SK-N-SH (cell line): ENCODE data around the gene ATP2C1. TPM values are rescaled to one million over a fixed set of nuclear protein-coding genes. Genes with fewer than 3 reads are reported as not detected.
A peak's percentile ranks its signal among the peaks of the same experiment; 100 is the strongest.

Experiments used
- CTCF ChIA-PET: fragments of 300-600, 350-600 bp; formaldehyde crosslinking; extraction: SDS; loops from one replicate; lab custom pipeline; 2021; lab: Yijun Ruan, JAX
- POLR2A ChIA-PET: fragments of 350-600 bp; sonication (Branson Sonifier 250); formaldehyde crosslinking; extraction: SDS; loops from one replicate; lab custom pipeline; 2020; ENCODE audit warnings: antibody characterized with exemption, inconsistent platforms; lab: Yijun Ruan, JAX
- DNase-seq: peaks from one replicate; pipeline ENCODE4 v3.0.0; 2012
- H2AFZ ChIP-seq: fragments of 200-600 bp; sonication (generic); 2 replicates; pipeline ENCODE4 v1.8.1; 2016; ENCODE audit warnings: antibody characterized with exemption, mild to moderate bottlenecking, low read depth
- H3F3A ChIP-seq: fragments of 200-600 bp; sonication (generic); replicated peaks from 2 replicates; pipeline ENCODE3; 2016; ENCODE audit warnings: antibody characterized with exemption, mild to moderate bottlenecking; ENCODE audit not compliant: insufficient read depth
- H3K27ac ChIP-seq, 2 experiments: fragments of 200-500 bp in 1 of 2; fragments of 200-600 bp in 1 of 2; sonication (Bioruptor generic) in 1 of 2; sonication (generic), shearing (Covaris generic) in 1 of 2; 2 replicates each; pipeline versions ENCODE4 v1.5.1 to v1.6.1; 2014 to 2016; ENCODE audit warnings: low read depth in 2 of 2, inconsistent platforms in 1 of 2, low read length in 1 of 2, mild to moderate bottlenecking in 1 of 2, mixed read lengths in 1 of 2
- H3K27me3 ChIP-seq: fragments of 200-600 bp; sonication (generic), shearing (Covaris generic); 2 replicates; pipeline ENCODE4 v1.6.1; 2016; ENCODE audit warnings: mixed run types; ENCODE audit not compliant: insufficient read depth
- H3K36me3 ChIP-seq, 2 experiments: fragments of 200-500 bp in 1 of 2; fragments of 200-600 bp in 1 of 2; sonication (Bioruptor generic) in 1 of 2; sonication (generic) in 1 of 2; replicated peaks in 1 of 2; 2 replicates each; pipeline versions ENCODE3 to v1.5.1; 2014 to 2016; ENCODE audit warnings: low read length in 1 of 2, mild to moderate bottlenecking in 1 of 2; ENCODE audit not compliant: insufficient read depth in 2 of 2, control insufficient read depth in 1 of 2
- H3K4me1 ChIP-seq, 2 experiments: fragments of 200-500 bp in 1 of 2; fragments of 200-600 bp in 1 of 2; sonication (Bioruptor generic) in 1 of 2; sonication (generic), shearing (Covaris generic) in 1 of 2; 2 replicates each; pipeline versions ENCODE4 v1.5.1 to v1.6.1; 2014 to 2016; ENCODE audit warnings: low read depth in 1 of 2, low read length in 1 of 2, mixed run types in 1 of 2; ENCODE audit not compliant: insufficient read depth in 2 of 2, control insufficient read depth in 1 of 2
- H3K4me2 ChIP-seq: fragments of 200-600 bp; sonication (generic), shearing (Covaris generic); 2 replicates; pipeline ENCODE4 v1.6.1; 2017; ENCODE audit warnings: mixed run types
- H3K4me3 ChIP-seq, 2 experiments: fragments of 200-500 bp in 1 of 2; fragments of 200-600 bp in 1 of 2; sonication (Bioruptor generic) in 1 of 2; sonication (generic), shearing (Covaris generic) in 1 of 2; 2 replicates each; pipeline versions ENCODE4 v1.5.1 to v1.8.1; 2014 to 2016; ENCODE audit warnings: low read depth in 2 of 2, inconsistent platforms in 1 of 2, low read length in 1 of 2, mild to moderate bottlenecking in 1 of 2, mixed read lengths in 1 of 2, moderate library complexity in 1 of 2
- H3K79me2 ChIP-seq: fragments of 200-600 bp; sonication (generic); 2 replicates; pipeline ENCODE4 v1.8.1; 2017; ENCODE audit warnings: mild to moderate bottlenecking; ENCODE audit not compliant: insufficient read depth
- H3K9ac ChIP-seq: fragments of 200-600 bp; sonication (generic); 2 replicates; pipeline ENCODE4 v1.6.1; 2017; ENCODE audit warnings: mixed run types
- H3K9me2 ChIP-seq: fragments of 200-600 bp; sonication (generic); 2 replicates; pipeline ENCODE4 v1.6.1; 2017; ENCODE audit warnings: mixed run types
- H3K9me3 ChIP-seq: fragments of 200-600 bp; sonication (generic); 2 replicates; pipeline ENCODE4 v1.6.1; 2017; ENCODE audit warnings: mixed run types, mild to moderate bottlenecking, moderate library complexity
- H4K20me1 ChIP-seq: fragments of 200-600 bp; sonication (generic); 2 replicates; pipeline ENCODE4 v1.6.1; 2017; ENCODE audit warnings: mild to moderate bottlenecking, mixed run types; ENCODE audit not compliant: insufficient read depth
- EP300 ChIP-seq, 2 experiments: IDR thresholded peaks; 2 replicates each; pipeline versions ENCODE4 v1.4.0 to v1.6.1; 2012; ENCODE audit warnings: borderline replicate concordance in 1 of 2, low read depth in 1 of 2, low read length in 1 of 2
- EZH2phosphoT487 ChIP-seq: fragments of 200-600 bp; sonication (generic); IDR thresholded peaks from 2 replicates; pipeline ENCODE4 v1.6.1; 2017; ENCODE audit warnings: low read depth, mixed run types, mild to moderate bottlenecking, antibody characterized with exemption, moderate library complexity, borderline replicate concordance
- FOSL2 ChIP-seq: IDR thresholded peaks from 2 replicates; pipeline ENCODE4 v1.4.0; 2012; ENCODE audit warnings: low read depth, mild to moderate bottlenecking, moderate library complexity, borderline replicate concordance
- FOXM1 ChIP-seq: IDR thresholded peaks from 2 replicates; pipeline ENCODE4 v1.4.0; 2012; ENCODE audit warnings: low read depth, mild to moderate bottlenecking
- GATA2 ChIP-seq: sonication (generic); formaldehyde crosslinking; IDR thresholded peaks from 2 replicates; pipeline ENCODE4 v1.5.0; 2020; ENCODE audit warnings: mild to moderate bottlenecking, missing genetic modification reagents
- MEF2A ChIP-seq: IDR thresholded peaks from 2 replicates; pipeline ENCODE4 v1.4.0; 2012; ENCODE audit warnings: low read depth, borderline replicate concordance
- NFIC ChIP-seq: IDR thresholded peaks from 2 replicates; pipeline ENCODE4 v1.4.0; 2012; ENCODE audit warnings: borderline replicate concordance
- POLR2AphosphoS5 ChIP-seq: IDR thresholded peaks from 2 replicates; pipeline ENCODE4 v1.6.1; 2012; ENCODE audit warnings: low read depth, low read length
- RCOR1 ChIP-seq: fragments of 150-350 bp; IDR thresholded peaks from 2 replicates; pipeline ENCODE4 v1.6.1; 2017; ENCODE audit warnings: antibody characterized with exemption, low read length
- RXRA ChIP-seq: IDR thresholded peaks from 2 replicates; pipeline ENCODE4 v1.4.0; 2012; ENCODE audit warnings: low read depth, mild to moderate bottlenecking, borderline replicate concordance
- SIN3A ChIP-seq: IDR thresholded peaks from 2 replicates; pipeline ENCODE4 v1.6.1; 2012; ENCODE audit warnings: low read depth, mild to moderate bottlenecking, low read length, moderate library complexity, borderline replicate concordance
- TAF1 ChIP-seq: IDR thresholded peaks from 2 replicates; pipeline ENCODE4 v1.6.1; 2012; ENCODE audit warnings: low read depth, mild to moderate bottlenecking, low read length, moderate library complexity, borderline replicate concordance
- TEAD4 ChIP-seq: IDR thresholded peaks from 2 replicates; pipeline ENCODE4 v1.4.0; 2012; ENCODE audit warnings: mild to moderate bottlenecking, borderline replicate concordance; ENCODE audit not compliant: insufficient read depth
- YY1 ChIP-seq: IDR thresholded peaks from 2 replicates; pipeline ENCODE4 v1.4.0; 2012; ENCODE audit warnings: low read depth, mild to moderate bottlenecking
- WGBS: methylation state at CpG from one replicate; pipeline ENCODE4 v1.1.6; 2017; ENCODE audit warnings: low lambda C conversion rate; 5-methylcytosine and 5-hydroxymethylcytosine counted together
- polyA plus RNA-seq, 3 experiments: library from polyadenylated mRNA; depleted of rRNA; stranded (reverse); fragments of >200 nt; gene quantifications; 2 replicates each; pipeline ENCODE4 v1.2.3, GENCODE V29; 2012
- TF ChIP-seq, protein P1 (sequence below): fragments of 150-350 bp; IDR thresholded peaks from 2 replicates; pipeline ENCODE4 v1.6.1; 2017; ENCODE audit warnings: antibody characterized with exemption, low read length, low read depth, borderline replicate concordance
- TF ChIP-seq, protein P2 (sequence below): fragments of 200-600 bp; sonication (generic); IDR thresholded peaks from 2 replicates; pipeline ENCODE4 v1.6.1; 2017; ENCODE audit warnings: antibody characterized with exemption, mild to moderate bottlenecking, moderate library complexity
- TF ChIP-seq, protein P3 (sequence below): IDR thresholded peaks from 2 replicates; pipeline ENCODE4; 2012
- TF ChIP-seq, protein P4 (sequence below): IDR thresholded peaks from 2 replicates; pipeline ENCODE4 v1.4.0; 2012; ENCODE audit warnings: low read depth

ATP2C1 gene
- polyA plus RNA-seq, 1 of the 3 experiments (the other 2 are of a cell fraction), result 35.6 TPM

DNA sequence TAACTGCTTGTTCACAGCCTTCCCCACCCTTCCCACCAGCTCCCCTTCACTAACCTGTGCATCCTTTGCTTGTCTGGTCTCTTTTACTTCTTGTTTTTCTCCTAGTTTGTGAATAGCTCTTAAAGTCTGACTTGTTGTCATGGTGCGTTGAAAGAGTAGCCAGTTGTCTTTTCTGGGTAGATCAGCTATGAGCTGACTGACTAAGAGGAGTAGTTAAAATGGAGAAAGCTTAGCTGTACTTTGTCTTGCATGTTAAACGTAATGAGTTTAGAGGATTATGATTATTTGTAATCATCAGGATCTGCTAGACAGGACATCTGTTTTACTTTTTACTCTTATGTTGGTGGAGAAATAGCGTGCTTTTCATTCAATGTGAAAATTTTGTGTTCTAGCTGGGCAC is 35.9 kb downstream of the ATP2C1 start:
- 61% methylated on average over 3 of the region's 3 CpGs for WGBS
- TF ChIP-seq EP300 (IDR thresholded peaks at IDR 0.05; ENCODE audit: borderline replicate concordance in 1 of 2, low read depth in 1 of 2, low read length in 1 of 2) (peak in 1 of 2 experiments; percentile 62; a peak in 2 of 4 replicates), GATA2 (peak; percentile 67), TEAD4 (no peak), RCOR1 (0 out of 2 replicates have a peak, but pooled peaks have one; percentile 49), EZH2phosphoT487 (no peak)
- CTCF ChIA-PET, result interaction anchor here (0.6 to 1.1 kb wide), 3 partner anchors 36 to 185 kb away, joined by 3 to 7 read pairs (median 3); partner anchors contain the start of gene ATP2C1
- Histone ChIP-seq H3K4me2 (no peak overlapping the region), H2AFZ (no peak overlapping the region), H3K9ac (no peak overlapping the region), H3K9me2 (no peaks in the 10 kb centered on the region), H3F3A (peaks cover 5% of the 10 kb centered on the region), H3K9me3 (no peaks in the 10 kb centered on the region), H3K27ac (peak overlapping the region in 1 of 2 experiments; percentile 98; a peak in 2 of 4 replicates), H3K79me2 (peaks cover 68% of the 10 kb centered on the region), H3K27me3 (no peaks in the 10 kb centered on the region), H4K20me1 (no peaks in the 10 kb centered on the region), H3K36me3 (peaks cover 22 to 29% of the 10 kb centered on the region in 2 experiments), H3K4me1 (peaks cover 15 to 27% of the 10 kb centered on the region in 2 experiments; a peak in 3 of 4 replicates), H3K4me3 (peak overlapping the region in 1 of 2 experiments; percentile 9; a peak in 1 of 4 replicates)
- DNase-seq, result peak; percentile 18
- POLR2A ChIA-PET, result interaction anchor here (0.9 kb wide), 1 partner anchor 36 kb away, joined by 4 read pairs; the partner anchor contains the start of gene ATP2C1

DNA sequence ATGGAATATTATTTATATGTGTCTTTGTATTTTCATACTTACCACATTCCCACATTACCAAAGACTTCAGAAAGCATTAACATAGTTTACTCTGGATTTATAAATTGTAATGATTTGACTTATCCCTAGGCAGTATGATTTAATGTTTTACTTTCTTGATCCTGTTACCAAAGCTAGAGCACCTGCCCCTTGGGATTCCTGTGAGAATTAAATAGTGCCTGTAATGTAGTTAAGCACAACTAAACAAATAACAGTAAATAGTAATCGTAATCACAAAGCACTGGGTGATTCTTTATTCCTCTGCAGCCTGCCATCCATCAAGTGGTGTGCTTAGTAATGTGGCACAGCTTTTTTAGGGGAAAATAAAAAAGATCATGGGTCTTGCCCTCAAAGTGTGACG is 39.1 kb downstream of the ATP2C1 start:
- Histone ChIP-seq H3K27ac (no peak overlapping the region; a peak in 1 of 4 replicates), H3K9me2 (no peaks in the 10 kb centered on the region), H3F3A (no peaks in the 10 kb centered on the region), H3K4me3 (no peak overlapping the region), H4K20me1 (no peaks in the 10 kb centered on the region), H3K9me3 (no peaks in the 10 kb centered on the region), H3K36me3 (peaks cover 33 to 40% of the 10 kb centered on the region in 2 experiments), H3K4me2 (no peak overlapping the region), H3K4me1 (peaks cover 7 to 13% of the 10 kb centered on the region in 2 experiments; a peak in 3 of 4 replicates), H3K79me2 (peaks cover 40% of the 10 kb centered on the region), H2AFZ (no peak overlapping the region), H3K27me3 (no peaks in the 10 kb centered on the region), H3K9ac (no peak overlapping the region)
- no peak for DNase-seq
- POLR2A ChIA-PET, result no interaction called here
- WGBS, result 92% methylated on average over 2 of the region's 2 CpGs
- CTCF ChIA-PET, result interaction anchor here (1.5 kb wide), 1 partner anchor 12 kb away, joined by 4 read pairs; no protein-coding TSS in a partner anchor
- TF ChIP-seq NFIC (no peak), EP300 (IDR thresholded peaks at IDR 0.05; ENCODE audit: borderline replicate concordance in 1 of 2, low read depth in 1 of 2, low read length in 1 of 2) (no peak), TAF1 (no peak), POLR2AphosphoS5 (no peak), MEF2A (no peak), TEAD4 (no peak), RXRA (no peak), SIN3A (no peak), FOSL2 (no peak), YY1 (no peak), FOXM1 (no peak)
- TF ChIP-seq, protein P1, sequence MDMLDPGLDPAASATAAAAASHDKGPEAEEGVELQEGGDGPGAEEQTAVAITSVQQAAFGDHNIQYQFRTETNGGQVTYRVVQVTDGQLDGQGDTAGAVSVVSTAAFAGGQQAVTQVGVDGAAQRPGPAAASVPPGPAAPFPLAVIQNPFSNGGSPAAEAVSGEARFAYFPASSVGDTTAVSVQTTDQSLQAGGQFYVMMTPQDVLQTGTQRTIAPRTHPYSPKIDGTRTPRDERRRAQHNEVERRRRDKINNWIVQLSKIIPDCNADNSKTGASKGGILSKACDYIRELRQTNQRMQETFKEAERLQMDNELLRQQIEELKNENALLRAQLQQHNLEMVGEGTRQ, result no peak
- TF ChIP-seq, protein P2, sequence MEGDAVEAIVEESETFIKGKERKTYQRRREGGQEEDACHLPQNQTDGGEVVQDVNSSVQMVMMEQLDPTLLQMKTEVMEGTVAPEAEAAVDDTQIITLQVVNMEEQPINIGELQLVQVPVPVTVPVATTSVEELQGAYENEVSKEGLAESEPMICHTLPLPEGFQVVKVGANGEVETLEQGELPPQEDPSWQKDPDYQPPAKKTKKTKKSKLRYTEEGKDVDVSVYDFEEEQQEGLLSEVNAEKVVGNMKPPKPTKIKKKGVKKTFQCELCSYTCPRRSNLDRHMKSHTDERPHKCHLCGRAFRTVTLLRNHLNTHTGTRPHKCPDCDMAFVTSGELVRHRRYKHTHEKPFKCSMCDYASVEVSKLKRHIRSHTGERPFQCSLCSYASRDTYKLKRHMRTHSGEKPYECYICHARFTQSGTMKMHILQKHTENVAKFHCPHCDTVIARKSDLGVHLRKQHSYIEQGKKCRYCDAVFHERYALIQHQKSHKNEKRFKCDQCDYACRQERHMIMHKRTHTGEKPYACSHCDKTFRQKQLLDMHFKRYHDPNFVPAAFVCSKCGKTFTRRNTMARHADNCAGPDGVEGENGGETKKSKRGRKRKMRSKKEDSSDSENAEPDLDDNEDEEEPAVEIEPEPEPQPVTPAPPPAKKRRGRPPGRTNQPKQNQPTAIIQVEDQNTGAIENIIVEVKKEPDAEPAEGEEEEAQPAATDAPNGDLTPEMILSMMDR, result no peak
- TF ChIP-seq, protein P3, sequence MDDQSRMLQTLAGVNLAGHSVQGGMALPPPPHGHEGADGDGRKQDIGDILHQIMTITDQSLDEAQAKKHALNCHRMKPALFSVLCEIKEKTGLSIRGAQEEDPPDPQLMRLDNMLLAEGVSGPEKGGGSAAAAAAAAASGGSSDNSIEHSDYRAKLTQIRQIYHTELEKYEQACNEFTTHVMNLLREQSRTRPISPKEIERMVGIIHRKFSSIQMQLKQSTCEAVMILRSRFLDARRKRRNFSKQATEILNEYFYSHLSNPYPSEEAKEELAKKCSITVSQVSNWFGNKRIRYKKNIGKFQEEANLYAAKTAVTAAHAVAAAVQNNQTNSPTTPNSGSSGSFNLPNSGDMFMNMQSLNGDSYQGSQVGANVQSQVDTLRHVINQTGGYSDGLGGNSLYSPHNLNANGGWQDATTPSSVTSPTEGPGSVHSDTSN, result no peak
- TF ChIP-seq, protein P4, sequence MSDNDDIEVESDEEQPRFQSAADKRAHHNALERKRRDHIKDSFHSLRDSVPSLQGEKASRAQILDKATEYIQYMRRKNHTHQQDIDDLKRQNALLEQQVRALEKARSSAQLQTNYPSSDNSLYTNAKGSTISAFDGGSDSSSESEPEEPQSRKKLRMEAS, result no peak
